A549 treated with AZD9567 at 1 μM for 4 hours (cell line): ENCODE results near the gene BPI. TPM values are rescaled to one million over a fixed set of nuclear protein-coding genes. Genes with fewer than 3 reads are reported as not detected.

ENCODE experiments used
- total RNA-seq: library from RNA; stranded (reverse); fragments of 200-300 nt; extraction: Qiagen RNA extraction; gene quantifications from 5 replicates; pipeline ENCODE4 v1.2.3, GENCODE V29; 2022; ENCODE audit not compliant: insufficient read depth

BPI gene
- not detected in 5 replicates for total RNA-seq

GRCh38 chr20:38303908-38304379, at the start of gene BPI:
BPI (plus strand) TSS chr20:38304156; CDS start chr20:38304224, 68 bp downstream.

DNA sequence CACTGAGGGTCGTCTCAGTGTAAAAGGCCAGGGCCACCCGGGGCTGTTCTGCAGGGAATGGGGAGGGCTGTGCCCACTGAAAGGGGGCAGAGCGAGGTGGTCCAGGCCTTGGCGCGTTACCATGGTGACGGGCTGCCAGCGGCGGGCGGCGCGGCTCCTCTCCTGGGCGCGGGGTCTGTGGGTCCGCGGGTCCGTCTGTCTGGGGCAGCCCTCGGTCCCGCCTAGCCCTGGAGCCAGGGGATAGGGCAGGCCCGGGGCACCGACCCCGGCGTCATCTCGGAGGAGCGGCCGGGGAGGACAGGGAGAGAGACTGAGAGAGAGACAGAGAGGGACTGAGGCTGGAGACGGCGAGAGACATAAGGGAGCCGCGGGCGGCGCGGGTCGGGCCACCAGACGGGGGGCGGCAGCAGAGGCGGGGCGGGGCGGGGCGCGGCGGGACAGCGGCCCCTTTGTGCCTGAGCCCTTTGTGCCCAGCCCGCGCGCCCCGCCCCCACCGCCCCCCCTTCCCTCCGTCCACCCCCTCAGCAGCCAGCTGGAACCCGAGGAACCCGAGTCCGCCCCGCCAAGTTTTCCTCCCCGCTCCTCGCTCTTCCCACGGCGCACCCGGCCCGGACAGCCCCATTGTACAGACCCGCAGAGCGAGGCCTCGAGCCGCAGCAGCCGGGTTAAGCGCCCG, 43.4 kb upstream of the BPI start, which contains the start of gene KIAA1755:
KIAA1755 (minus strand) TSS at position 358 of the 676 bp plus-strand sequence; CDS start at position 123, 235 bp downstream.

GRCh38 chr20:38346247-38346651, 42.3 kb downstream of the BPI start, which contains the start of gene LBP:
LBP (plus strand) TSS chr20:38346482; CDS start chr20:38346517, 35 bp downstream.

Other genes with a start within 250 kb of the BPI start
- 339 to 486 TPM (median 450 TPM) in 5 replicates for gene TGM2, start 138.9 kb upstream of the BPI start, total RNA-seq
- gene KIAA1755, start 43.4 kb upstream of the BPI start, total RNA-seq = 0.05 to 0.15 TPM (median 0.12 TPM) in 4 of 5 replicates, not detected in the other
- gene LBP, start 42.3 kb downstream of the BPI start, total RNA-seq = 0.87 to 1.4 TPM (median 1.4 TPM) in 5 replicates
- gene SNHG17, start 131.2 kb downstream of the BPI start, total RNA-seq = 161 to 196 TPM (median 191 TPM) in 5 replicates
- gene RALGAPB, start 168.7 kb downstream of the BPI start, total RNA-seq = 13.1 to 25.1 TPM (median 17.8 TPM) in 5 replicates